SU-DHL-6 (cell line): ENCODE results near the gene AGRP.

Source experiments
- H2AFZ ChIP-seq: fragments of 200-600 bp; sonication (generic); 2 replicates; pipeline ENCODE4 v1.6.1; 2014; ENCODE audit warnings: low read depth, mild to moderate bottlenecking, moderate library complexity, mixed read lengths, antibody characterized with exemption, low read length; ENCODE audit not compliant: severe bottlenecking
- H3F3A ChIP-seq: fragments of 200-600 bp; shearing (Covaris generic); 2 replicates; pipeline ENCODE4 v1.6.0; 2016; ENCODE audit warnings: antibody characterized with exemption, mild to moderate bottlenecking; ENCODE audit not compliant: insufficient read depth
- H3K27ac ChIP-seq: fragments of 200-600 bp; sonication (generic); 2 replicates; pipeline ENCODE4 v1.5.1; 2016; ENCODE audit warnings: low read depth, mild to moderate bottlenecking, low read length, moderate library complexity, mixed read lengths
- H3K27me3 ChIP-seq: fragments of 200-600 bp; sonication (generic), shearing (Covaris generic); 2 replicates; pipeline ENCODE4 v1.6.0; 2014; ENCODE audit warnings: mild to moderate bottlenecking, low read length
- H3K36me3 ChIP-seq: fragments of 200-600 bp; sonication (generic); 2 replicates; pipeline ENCODE4 v1.6.1; 2014; ENCODE audit warnings: mild to moderate bottlenecking, low read length, mixed read lengths
- H3K4me2 ChIP-seq: fragments of 300-600, 200-600 bp; shearing (Covaris generic), sonication (generic); 2 replicates; pipeline ENCODE4 v1.6.0; 2014; ENCODE audit warnings: low read length, low read depth, mild to moderate bottlenecking; ENCODE audit not compliant: poor library complexity, severe bottlenecking
- H3K4me3 ChIP-seq: fragments of 200-600 bp; sonication (generic); 2 replicates; pipeline ENCODE4 v1.5.1; 2014; ENCODE audit warnings: antibody characterized with exemption, low read length, mild to moderate bottlenecking, mixed read lengths; ENCODE audit not compliant: insufficient read depth, poor library complexity, severe bottlenecking
- H3K79me2 ChIP-seq: fragments of 200-600 bp; sonication (generic); 2 replicates; pipeline ENCODE4 v1.6.1; 2014; ENCODE audit warnings: mild to moderate bottlenecking, low read length, moderate library complexity; ENCODE audit not compliant: insufficient read depth
- H3K9ac ChIP-seq: fragments of 200-600 bp; sonication (generic); 2 replicates; pipeline ENCODE4 v1.7.0; 2014; ENCODE audit warnings: mild to moderate bottlenecking, low read length
- H3K9me2 ChIP-seq: fragments of 200-600 bp; sonication (generic); replicated peaks from 2 replicates; pipeline ENCODE4 v1.6.1; 2014; ENCODE audit warnings: low read length; ENCODE audit not compliant: insufficient read depth
- H3K9me3 ChIP-seq: fragments of 200-600 bp; sonication (generic); 2 replicates; pipeline ENCODE4 v1.6.1; 2014; ENCODE audit warnings: low read length, mixed read lengths; ENCODE audit not compliant: insufficient read depth
- H4K20me1 ChIP-seq: fragments of 200-600 bp; sonication (generic); 2 replicates; pipeline ENCODE4 v1.6.1; 2014; ENCODE audit warnings: low read depth, mild to moderate bottlenecking, antibody characterized with exemption, low read length, moderate library complexity, mixed read lengths
- CTCF ChIP-seq: fragments of 200-600 bp; sonication (generic); IDR thresholded peaks from one replicate; pipeline ENCODE4 v1.5.1; 2017; ENCODE audit warnings: antibody characterized with exemption, mild to moderate bottlenecking, low read length, moderate library complexity; ENCODE audit not compliant: insufficient read depth, poor library complexity, severe bottlenecking
- EZH2phosphoT487 ChIP-seq: fragments of 200-600 bp; sonication (generic), shearing (Covaris generic); conservative IDR thresholded peaks from 2 replicates; pipeline ENCODE4 v1.6.1; 2018; ENCODE audit warnings: mild to moderate bottlenecking, antibody characterized with exemption, low read length, moderate library complexity, mixed read lengths

AGRP gene

GRCh38 chr16:67459066-67459860 is 24.1 kb downstream of the AGRP start:
- no peaks in the 10 kb centered on the region for H3K9me3 ChIP-seq
- no peak overlapping the region for H3K4me2 ChIP-seq
- H3K36me3 ChIP-seq: no peaks in the 10 kb centered on the region
- TF ChIP-seq CTCF (no peak), EZH2phosphoT487 (no peak)
- H3F3A ChIP-seq: no peaks in the 10 kb centered on the region
- no peak overlapping the region for H3K27ac ChIP-seq
- no peak overlapping the region for H3K4me3 ChIP-seq
- H4K20me1 ChIP-seq: no peaks in the 10 kb centered on the region
- no peaks in the 10 kb centered on the region for H3K27me3 ChIP-seq
- no peak overlapping the region for H2AFZ ChIP-seq
- no peaks in the 10 kb centered on the region for H3K9me2 ChIP-seq
- peaks cover 32% of the 10 kb centered on the region for H3K79me2 ChIP-seq
- no peak overlapping the region for H3K9ac ChIP-seq

GRCh38 chr16:67458121-67458641 is 25.2 kb downstream of the AGRP start:
- no peak overlapping the region for H3K4me3 ChIP-seq
- peaks cover 23% of the 10 kb centered on the region for H3K79me2 ChIP-seq
- H3K4me2 ChIP-seq: no peak overlapping the region
- no peak overlapping the region for H3K9ac ChIP-seq
- H3F3A ChIP-seq: no peaks in the 10 kb centered on the region
- no peaks in the 10 kb centered on the region for H3K9me2 ChIP-seq
- H4K20me1 ChIP-seq: no peaks in the 10 kb centered on the region
- H3K27ac ChIP-seq: no peak overlapping the region
- TF ChIP-seq CTCF (no peak), EZH2phosphoT487 (no peak)
- no peaks in the 10 kb centered on the region for H3K36me3 ChIP-seq
- no peaks in the 10 kb centered on the region for H3K9me3 ChIP-seq
- no peak overlapping the region for H2AFZ ChIP-seq
- no peaks in the 10 kb centered on the region for H3K27me3 ChIP-seq

- Histone ChIP-seq H3K9me2 (no peaks in the 10 kb centered on the region), H3F3A (no peaks in the 10 kb centered on the region), H3K27me3 (no peaks in the 10 kb centered on the region), H2AFZ (no peak overlapping the region), H3K9me3 (no peaks in the 10 kb centered on the region), H3K4me3 (no peak overlapping the region), H3K79me2 (peaks cover 17% of the 10 kb centered on the region), H3K9ac (no peak overlapping the region), H3K27ac (no peak overlapping the region), H3K36me3 (no peaks in the 10 kb centered on the region), H3K4me2 (no peak overlapping the region), H4K20me1 (no peaks in the 10 kb centered on the region)
- TF ChIP-seq CTCF: no peak
- no peak for TF ChIP-seq EZH2phosphoT487
Measured at GRCh38 chr16:67457611-67458010, 25.7 kb downstream of the AGRP start.
